SU-DHL-6 (cell line): ENCODE data around the gene HOXD12.

Experiments used
- EZH2phosphoT487 ChIP-seq: fragments of 200-600 bp; sonication (generic), shearing (Covaris generic); conservative IDR thresholded peaks from 2 replicates; pipeline ENCODE4 v1.6.1; 2018; ENCODE audit warnings: mild to moderate bottlenecking, antibody characterized with exemption, low read length, moderate library complexity, mixed read lengths
- TF ChIP-seq, protein P1 (sequence below): fragments of 200-600 bp; sonication (generic); IDR thresholded peaks from one replicate; pipeline ENCODE4 v1.5.1; 2017; ENCODE audit warnings: antibody characterized with exemption, mild to moderate bottlenecking, low read length, moderate library complexity; ENCODE audit not compliant: insufficient read depth, poor library complexity, severe bottlenecking

DNA sequence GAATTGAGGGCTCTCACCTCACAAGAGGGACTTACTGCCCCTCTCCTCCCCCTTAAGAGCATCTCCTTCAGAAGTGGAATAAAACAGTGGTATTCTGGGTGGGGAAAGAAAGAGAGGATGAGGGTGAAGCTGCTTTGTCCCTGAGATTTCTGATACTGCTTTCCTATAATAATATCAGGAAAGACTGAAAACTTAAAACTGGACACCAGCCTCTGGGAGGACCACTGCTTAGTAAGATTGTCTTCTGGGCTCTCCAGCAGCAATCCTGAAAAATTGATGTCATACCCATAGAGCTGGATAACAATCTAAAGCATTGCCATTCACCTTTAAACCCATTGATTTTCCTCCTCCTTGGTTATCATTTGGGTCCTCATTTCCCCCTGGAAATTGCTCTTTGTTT lies 47.0 kb downstream of the HOXD12 start:
- TF ChIP-seq, protein P1, sequence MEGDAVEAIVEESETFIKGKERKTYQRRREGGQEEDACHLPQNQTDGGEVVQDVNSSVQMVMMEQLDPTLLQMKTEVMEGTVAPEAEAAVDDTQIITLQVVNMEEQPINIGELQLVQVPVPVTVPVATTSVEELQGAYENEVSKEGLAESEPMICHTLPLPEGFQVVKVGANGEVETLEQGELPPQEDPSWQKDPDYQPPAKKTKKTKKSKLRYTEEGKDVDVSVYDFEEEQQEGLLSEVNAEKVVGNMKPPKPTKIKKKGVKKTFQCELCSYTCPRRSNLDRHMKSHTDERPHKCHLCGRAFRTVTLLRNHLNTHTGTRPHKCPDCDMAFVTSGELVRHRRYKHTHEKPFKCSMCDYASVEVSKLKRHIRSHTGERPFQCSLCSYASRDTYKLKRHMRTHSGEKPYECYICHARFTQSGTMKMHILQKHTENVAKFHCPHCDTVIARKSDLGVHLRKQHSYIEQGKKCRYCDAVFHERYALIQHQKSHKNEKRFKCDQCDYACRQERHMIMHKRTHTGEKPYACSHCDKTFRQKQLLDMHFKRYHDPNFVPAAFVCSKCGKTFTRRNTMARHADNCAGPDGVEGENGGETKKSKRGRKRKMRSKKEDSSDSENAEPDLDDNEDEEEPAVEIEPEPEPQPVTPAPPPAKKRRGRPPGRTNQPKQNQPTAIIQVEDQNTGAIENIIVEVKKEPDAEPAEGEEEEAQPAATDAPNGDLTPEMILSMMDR: no peak
- TF ChIP-seq EZH2phosphoT487: no peak
